GM13977 (cell line): ENCODE data around the gene GARIN5B.
A peak's percentile ranks its signal among the peaks of the same experiment; 100 is the strongest.
"Not testable (repeated sequence)": the region's sequence is repeated elsewhere in the genome, so short reads cannot be mapped to it uniquely, and the experiment has no call there.

ENCODE experiments used
- DNase-seq: peaks from one replicate; pipeline ENCODE4 v3.0.0; 2012; ENCODE audit warnings: low spot score
- CTCF ChIP-seq: IDR thresholded peaks from 2 replicates; pipeline ENCODE4 v1.5.1; 2012; ENCODE audit warnings: mild to moderate bottlenecking, control low read depth; ENCODE audit not compliant: insufficient read depth; ENCODE audit errors: extremely low read depth, missing control alignments
- in situ Hi-C: fragments of 300-500 bp; cut with MboI; formaldehyde crosslinking; loops from one replicate; pipeline ENCODE4 v1.12.0; 2022; ENCODE audit warnings: low sequenced_read_pairs, low pct_unique_long_range_greater_than_20kb, mixed read lengths, inconsistent platforms; ENCODE audit not compliant: unreplicated experiment

GARIN5B gene

GRCh38 chr19:55406091-55406825 is 43.2 kb upstream of the GARIN5B start:
- in situ Hi-C loops: no loop called here

GRCh38 chr19:55405638-55406037 is 42.6 kb upstream of the GARIN5B start:
- in situ Hi-C loops: no loop called here
- TF ChIP-seq CTCF: no peak
- no peak for DNase-seq

More at GRCh38 chr19:55406091-55406825, 43.2 kb upstream of the GARIN5B start:
- TF ChIP-seq CTCF: no peak
- no peak for DNase-seq

DNA sequence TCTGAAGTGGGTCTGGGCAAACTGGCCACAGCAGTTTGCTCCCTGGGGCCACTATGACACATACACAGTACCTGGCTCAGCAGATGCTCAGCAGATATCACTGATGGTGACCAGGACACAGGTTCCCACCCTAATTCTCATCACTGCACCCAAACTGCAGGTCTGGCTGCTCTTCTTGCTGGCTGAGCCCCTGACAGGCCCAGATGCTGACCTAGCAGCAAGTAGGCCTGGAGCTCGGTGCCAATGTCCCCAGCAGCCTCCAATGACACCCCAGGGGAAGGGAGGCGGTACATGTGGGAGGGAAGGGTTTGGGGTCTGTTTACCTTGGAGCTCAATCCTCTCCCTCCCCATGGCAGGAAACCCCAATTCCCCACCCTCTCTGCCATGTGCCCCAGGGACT is 39.4 kb upstream of the GARIN5B start:
- no peak for TF ChIP-seq CTCF
- DNase-seq: peak; percentile 21
- in situ Hi-C loops: no loop called here

GRCh38 chr19:55401390-55401789 is 38.3 kb upstream of the GARIN5B start:
- DNase-seq, in situ Hi-C loops: not testable (repeated sequence)

- peak; percentile 22 for DNase-seq
- no peak for TF ChIP-seq CTCF
- in situ Hi-C loops: no loop called here
Measured at GRCh38 chr19:55400281-55401087, 37.4 kb upstream of the GARIN5B start.

DNA sequence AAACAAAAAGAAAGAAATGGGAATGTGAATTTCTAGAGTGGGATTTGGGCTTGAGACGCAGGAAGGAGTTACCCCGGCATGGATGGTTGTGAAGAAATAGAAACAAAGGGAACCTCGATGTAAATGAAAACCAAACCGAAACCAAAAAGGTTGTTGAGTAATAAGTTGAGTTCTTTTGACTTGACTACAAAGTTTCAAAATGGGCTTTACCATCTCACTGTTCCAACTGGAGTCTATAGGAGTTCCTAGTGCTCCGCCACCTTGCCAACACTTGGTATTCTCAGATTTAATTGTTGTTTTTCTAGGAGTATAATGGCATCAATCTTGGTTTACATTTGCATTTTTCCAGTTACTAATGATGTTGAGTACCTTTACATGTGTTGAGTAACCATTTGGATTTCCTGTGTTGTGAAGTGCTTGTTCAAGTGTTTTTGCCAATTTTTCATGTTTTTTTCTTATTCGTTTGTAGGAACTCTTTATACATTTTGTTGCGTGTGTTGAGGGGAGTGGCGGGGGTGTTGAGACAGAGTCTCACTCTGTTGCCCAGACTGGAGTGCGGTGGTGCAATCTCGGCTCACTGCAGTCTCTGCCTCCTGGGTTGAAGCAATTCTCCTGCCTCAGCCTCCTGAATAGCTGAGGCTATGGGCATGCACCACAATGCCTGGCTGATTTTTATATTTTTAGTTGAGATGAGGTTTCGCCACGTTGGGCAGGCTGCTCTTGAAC is 35.3 kb upstream of the GARIN5B start:
- in situ Hi-C loops: no loop called here
- TF ChIP-seq CTCF: no peak
- peak; percentile 68 for DNase-seq
